ENCODE data around the gene CCNG2.

CCNG2 gene

GRCh38 chr4:77178560-77178959 is 21.6 kb downstream of the CCNG2 start:
- DNase-seq = no peak

GRCh38 chr4:77179519-77179918 is 22.5 kb downstream of the CCNG2 start:
- no peak for DNase-seq

GRCh38 chr4:77181720-77182119 is 24.7 kb downstream of the CCNG2 start:
- DNase-seq = no peak

- DNase-seq = no peak
Measured at GRCh38 chr4:77183777-77184420, 26.9 kb downstream of the CCNG2 start.

GRCh38 chr4:77184974-77185373 is 28.0 kb downstream of the CCNG2 start:
- no peak for DNase-seq

GRCh38 chr4:77185686-77186085 is 28.7 kb downstream of the CCNG2 start:
- DNase-seq = no peak

- no peak for DNase-seq
Measured at GRCh38 chr4:77187322-77187721, 30.3 kb downstream of the CCNG2 start.

GRCh38 chr4:77188498-77189220 is 31.7 kb downstream of the CCNG2 start:
- DNase-seq = no peak

GRCh38 chr4:77189412-77189811 is 32.4 kb downstream of the CCNG2 start:
- no peak for DNase-seq

- DNase-seq = no peak
Measured at GRCh38 chr4:77190053-77190452, 33.0 kb downstream of the CCNG2 start.

GRCh38 chr4:77193046-77193445 is 36.0 kb downstream of the CCNG2 start:
- no peak for DNase-seq

- DNase-seq = peak; percentile 82
Measured at GRCh38 chr4:77193511-77194102, 36.6 kb downstream of the CCNG2 start.

GRCh38 chr4:77194366-77194765 is 37.4 kb downstream of the CCNG2 start:
- DNase-seq = no peak

GRCh38 chr4:77194989-77195388 is 38.0 kb downstream of the CCNG2 start:
- DNase-seq = no peak

- peak; percentile 19 for DNase-seq
Measured at GRCh38 chr4:77196866-77197265, 39.9 kb downstream of the CCNG2 start.

- no peak for DNase-seq
Measured at GRCh38 chr4:77197361-77197760, 40.4 kb downstream of the CCNG2 start.

GRCh38 chr4:77197831-77198230 is 40.8 kb downstream of the CCNG2 start:
- no peak for DNase-seq

GRCh38 chr4:77199276-77199675 is 42.3 kb downstream of the CCNG2 start:
- DNase-seq = no peak

- no peak for DNase-seq
Measured at GRCh38 chr4:77199701-77200100, 42.7 kb downstream of the CCNG2 start.

GRCh38 chr4:77201343-77201742 is 44.3 kb downstream of the CCNG2 start:
- DNase-seq = no peak

- no peak for DNase-seq
Measured at GRCh38 chr4:77201857-77202256, 44.9 kb downstream of the CCNG2 start.

- DNase-seq = no peak
Measured at GRCh38 chr4:77202491-77202890, 45.5 kb downstream of the CCNG2 start.

GRCh38 chr4:77203380-77204197 is 46.6 kb downstream of the CCNG2 start:
- peak; percentile 70 for DNase-seq

Measured in activated CD4-positive, alpha-beta T cell treated with anti-CD3 and anti-CD28 coated beads for 48 hours (primary cell).